Sigmoid colon (tissue), 7 donors: ENCODE measurements around the gene CTTNBP2NL. TPM values are rescaled to one million over a fixed set of nuclear protein-coding genes. Genes with fewer than 3 reads are reported as not detected.

Experiments
- DNase-seq: peaks from one replicate; pipeline ENCODE4 v3.0.0-alpha.2; 2019
- H3K27ac ChIP-seq, 4 donors: fragments of 200-600 bp; sonication (generic); one replicate each; pipeline ENCODE4 v1.5.1; 2016 to 2019; ENCODE audit warnings: mild to moderate bottlenecking in 1 of 4
- H3K27me3 ChIP-seq, 3 donors: fragments of 200-600 bp; sonication (generic); one replicate each; pipeline ENCODE4 v1.5.1; 2019; ENCODE audit warnings: mild to moderate bottlenecking in 1 of 3
- H3K36me3 ChIP-seq, 4 donors: fragments of 200-600 bp; sonication (generic); one replicate each; pipeline ENCODE4 v1.5.1; 2016 to 2019
- H3K4me1 ChIP-seq, 4 donors: fragments of 200-600 bp; sonication (generic); one replicate each; pipeline ENCODE4 v1.5.1; 2017 to 2019
- H3K4me3 ChIP-seq, 4 donors: fragments of 200-600 bp; sonication (generic); one replicate each; pipeline ENCODE4 v1.5.1; 2017 to 2019; ENCODE audit warnings: mild to moderate bottlenecking in 2 of 4, moderate library complexity in 1 of 4
- H3K9me3 ChIP-seq, 4 donors: fragments of 200-600 bp in 3 of 4; sonication (generic) in 3 of 4; one replicate each; pipeline versions ENCODE4 v1.5.1 to v1.6.1; 2013 to 2019
- CTCF ChIP-seq, 4 experiments: fragments of 450-650 bp in 3 of 4; fragments of 200-600 bp in 1 of 4; IDR thresholded peaks; one replicate each; pipeline ENCODE4 v1.5.1; 2016 to 2019; ENCODE audit warnings: antibody characterized with exemption in 4 of 4, mild to moderate bottlenecking in 3 of 4, moderate library complexity in 2 of 4
- EP300 ChIP-seq, 4 donors: sonication (generic); formaldehyde crosslinking; IDR thresholded peaks; one replicate each; pipeline ENCODE4 v1.6.1; 2017; ENCODE audit warnings: antibody characterized with exemption in 4 of 4
- POLR2A ChIP-seq, 2 donors: fragments of 450-650 bp; IDR thresholded peaks; one replicate each; pipeline ENCODE4 v1.6.1; 2016; ENCODE audit warnings: antibody characterized with exemption in 2 of 2, mild to moderate bottlenecking in 2 of 2, moderate library complexity in 2 of 2
- POLR2AphosphoS5 ChIP-seq, 4 donors: sonication (generic); formaldehyde crosslinking; IDR thresholded peaks; one replicate each; pipeline ENCODE4 v1.6.1; 2017; ENCODE audit warnings: antibody characterized with exemption in 4 of 4
- WGBS, 2 donors: extraction: QIAGEN DNeasy Blood & Tissue Kit; methylation state at CpG; one replicate each; pipeline ENCODE4 v1.1.7; 2013; 5-methylcytosine and 5-hydroxymethylcytosine counted together
- intact Hi-C: fragments of 100-400 bp; cut with DNase I; formaldehyde crosslinking; loops from one replicate; pipeline ENCODE4 v1.15.1; 2023
- polyA plus RNA-seq, 3 donors: library from polyadenylated mRNA; stranded (reverse); fragments of 200-250 nt; gene quantifications; one replicate each; pipeline ENCODE4 v1.2.3, GENCODE V29; 2013
- total RNA-seq, 4 donors: library from RNA; depleted of rRNA; stranded (reverse); fragments of >200 nt; gene quantifications; one replicate each; pipeline ENCODE4 v1.1.0, GENCODE V29; 2016
- donor health status: healthy with polysubstance abuse.
- donor health status: Bipolar disorder and iron deficiency.
- donor health status: healthy.

The CTTNBP2NL gene
- total and polyA plus RNA-seq, 7 donors = 11.4 to 25.5 (median 16.4) TPM

DNA sequence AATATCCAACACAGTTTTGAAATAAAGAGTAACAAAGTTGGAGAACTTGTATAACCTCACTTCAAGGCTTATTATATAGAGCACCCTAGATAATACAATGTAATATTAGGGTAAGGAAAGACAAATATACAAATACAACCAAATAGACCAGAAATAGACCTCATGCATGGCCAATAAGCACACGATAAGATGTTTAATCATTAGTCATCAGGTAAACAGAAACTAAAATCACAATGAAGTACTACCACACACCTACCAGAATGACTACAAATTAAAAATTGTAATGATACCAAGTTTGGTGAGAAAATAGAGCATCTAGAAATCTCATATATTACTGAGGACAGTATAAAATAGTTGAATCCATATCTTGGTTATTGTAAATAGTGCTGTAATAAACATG is 20.3 kb upstream of the CTTNBP2NL start:
- H3K36me3 ChIP-seq = no peaks in the 10 kb centered on the region
- no peaks in the 10 kb centered on the region for H3K27me3 ChIP-seq
- H3K27ac ChIP-seq = no peak overlapping the region
- H3K4me3 ChIP-seq = no peak overlapping the region
- TF ChIP-seq CTCF (IDR thresholded peaks at IDR 0.05) = no peak
- no peak for TF ChIP-seq EP300 (IDR thresholded peaks at IDR 0.05)
- TF ChIP-seq POLR2AphosphoS5 (IDR thresholded peaks at IDR 0.05) = no peak
- no peak for TF ChIP-seq POLR2A (IDR thresholded peaks at IDR 0.05)
- H3K9me3 ChIP-seq = no peaks in the 10 kb centered on the region
- intact Hi-C loops = no loop called here
- WGBS, 2 donors = 15 to 53% methylated on average over 1 of the region's 1 CpG
- no peaks in the 10 kb centered on the region for H3K4me1 ChIP-seq
- DNase-seq = no peak

DNA sequence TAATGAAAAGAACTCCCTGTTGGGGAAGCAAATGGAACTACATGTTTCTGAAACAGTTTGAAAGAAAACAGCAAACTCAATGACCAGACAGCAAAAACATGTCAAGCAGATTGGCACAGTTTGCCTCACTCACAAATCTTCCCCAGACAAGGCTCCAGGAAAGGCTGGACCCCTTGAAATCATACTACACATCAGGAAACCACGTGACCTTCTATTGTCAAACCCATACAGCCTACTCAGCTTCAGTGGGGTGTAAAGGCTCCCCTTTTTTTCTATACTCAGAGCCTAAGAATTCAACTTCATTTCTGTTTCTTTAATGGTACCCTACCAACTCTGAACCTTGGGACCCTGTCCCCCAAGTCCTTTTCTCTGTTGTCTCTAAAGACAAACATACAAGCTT is 15.7 kb upstream of the CTTNBP2NL start:
- intact Hi-C loops = no loop called here
- WGBS, 2 donors = 71% methylated on average over 1 of the region's 1 CpG
- TF ChIP-seq POLR2A (IDR thresholded peaks at IDR 0.05) = no peak
- TF ChIP-seq CTCF (IDR thresholded peaks at IDR 0.05) = no peak
- TF ChIP-seq EP300 (IDR thresholded peaks at IDR 0.05) = no peak
- TF ChIP-seq POLR2AphosphoS5 (IDR thresholded peaks at IDR 0.05) = no peak

DNA sequence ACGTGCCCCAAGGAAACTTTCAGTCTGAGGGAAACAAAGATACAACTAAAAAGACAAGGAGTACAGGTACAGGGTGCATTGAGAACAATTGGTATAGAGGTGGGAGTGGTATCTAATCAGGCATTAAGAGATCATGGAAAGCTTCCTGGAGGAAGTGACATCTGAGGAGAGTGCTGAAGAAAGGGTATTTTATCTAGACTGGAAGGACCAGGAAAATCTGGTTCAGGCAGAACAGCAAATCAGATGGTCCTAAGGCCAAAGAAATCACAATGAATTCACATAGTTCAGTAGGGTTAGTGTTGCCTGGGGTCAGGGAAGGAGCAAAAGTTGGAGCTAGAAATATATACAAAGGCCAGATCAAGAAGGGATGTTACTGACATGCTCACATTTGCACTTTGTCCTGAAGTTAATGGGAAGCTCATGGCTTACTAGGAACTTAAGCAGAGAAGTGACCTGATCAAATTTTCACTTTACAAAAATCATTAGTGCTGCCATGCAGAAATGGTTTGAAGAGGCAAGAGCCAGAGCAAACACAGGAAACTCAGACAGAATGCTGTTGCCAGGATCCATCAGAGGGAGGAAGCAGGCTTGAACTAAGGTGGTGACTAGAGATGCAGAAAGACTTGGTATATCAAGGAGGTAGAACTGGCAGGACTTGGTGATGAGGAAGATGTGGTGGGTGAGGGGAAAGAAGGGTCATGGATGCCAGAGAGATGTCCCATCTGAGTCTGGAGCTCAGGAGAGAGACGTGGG is 14.5 kb upstream of the CTTNBP2NL start:
- 59 to 62% methylated on average over 2 of the region's 2 CpGs for WGBS, 2 donors
- no peak for DNase-seq
- TF ChIP-seq POLR2AphosphoS5 (IDR thresholded peaks at IDR 0.05) (no peak), POLR2A (IDR thresholded peaks at IDR 0.05) (no peak)
- Histone ChIP-seq H3K27me3 (no peaks in the 10 kb centered on the region), H3K9me3 (no peaks in the 10 kb centered on the region), H3K4me1 (no peaks in the 10 kb centered on the region), H3K36me3 (no peaks in the 10 kb centered on the region), H3K27ac (no peak overlapping the region), H3K4me3 (no peak overlapping the region)
- intact Hi-C loops = no loop called here

More for the DNA sequence above, 15.7 kb upstream of the CTTNBP2NL start:
- Histone ChIP-seq H3K36me3 (no peaks in the 10 kb centered on the region), H3K27ac (no peak overlapping the region), H3K9me3 (no peaks in the 10 kb centered on the region), H3K4me1 (no peaks in the 10 kb centered on the region), H3K4me3 (no peak overlapping the region), H3K27me3 (no peaks in the 10 kb centered on the region)
- DNase-seq = no peak

DNA sequence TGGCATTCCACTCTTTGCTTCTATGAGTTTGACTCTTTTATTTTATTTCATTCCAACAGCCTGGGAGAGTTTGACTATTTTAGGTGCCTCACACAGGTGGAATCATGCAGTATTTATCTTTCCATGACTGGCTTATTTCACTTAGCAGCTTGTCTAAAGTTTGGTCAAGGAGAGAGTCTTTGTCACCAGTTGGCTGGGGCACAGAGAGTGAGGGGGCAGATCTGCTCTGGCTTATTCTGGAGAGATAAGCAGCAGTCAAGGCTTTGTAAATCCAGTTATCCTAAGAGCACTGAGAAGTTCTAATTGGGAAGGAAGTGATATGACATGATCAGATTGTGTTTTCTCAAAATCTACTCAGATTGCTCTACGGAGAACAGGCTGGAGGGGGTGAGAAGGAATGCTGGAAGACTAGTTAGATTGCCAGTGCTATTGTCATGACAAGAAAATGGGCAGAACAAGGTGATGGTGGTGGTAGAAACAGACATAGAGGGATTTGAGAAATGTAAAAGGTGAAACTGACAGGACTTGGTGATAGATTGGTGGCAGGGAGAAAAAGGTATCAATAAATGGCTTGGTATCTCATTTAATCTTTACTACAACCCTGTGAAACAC is 12.1 kb upstream of the CTTNBP2NL start:
- Histone ChIP-seq H3K36me3 (no peaks in the 10 kb centered on the region), H3K9me3 (no peaks in the 10 kb centered on the region), H3K4me1 (no peaks in the 10 kb centered on the region), H3K27ac (no peak overlapping the region), H3K4me3 (no peak overlapping the region), H3K27me3 (no peaks in the 10 kb centered on the region)
- TF ChIP-seq EP300 (IDR thresholded peaks at IDR 0.05) (no peak), POLR2AphosphoS5 (IDR thresholded peaks at IDR 0.05) (no peak), POLR2A (IDR thresholded peaks at IDR 0.05) (no peak), CTCF (IDR thresholded peaks at IDR 0.05) (no peak)
- 77 to 83% methylated on average over 1 of the region's 1 CpG for WGBS, 2 donors
- no peak for DNase-seq
- intact Hi-C loops = no loop called here

DNA sequence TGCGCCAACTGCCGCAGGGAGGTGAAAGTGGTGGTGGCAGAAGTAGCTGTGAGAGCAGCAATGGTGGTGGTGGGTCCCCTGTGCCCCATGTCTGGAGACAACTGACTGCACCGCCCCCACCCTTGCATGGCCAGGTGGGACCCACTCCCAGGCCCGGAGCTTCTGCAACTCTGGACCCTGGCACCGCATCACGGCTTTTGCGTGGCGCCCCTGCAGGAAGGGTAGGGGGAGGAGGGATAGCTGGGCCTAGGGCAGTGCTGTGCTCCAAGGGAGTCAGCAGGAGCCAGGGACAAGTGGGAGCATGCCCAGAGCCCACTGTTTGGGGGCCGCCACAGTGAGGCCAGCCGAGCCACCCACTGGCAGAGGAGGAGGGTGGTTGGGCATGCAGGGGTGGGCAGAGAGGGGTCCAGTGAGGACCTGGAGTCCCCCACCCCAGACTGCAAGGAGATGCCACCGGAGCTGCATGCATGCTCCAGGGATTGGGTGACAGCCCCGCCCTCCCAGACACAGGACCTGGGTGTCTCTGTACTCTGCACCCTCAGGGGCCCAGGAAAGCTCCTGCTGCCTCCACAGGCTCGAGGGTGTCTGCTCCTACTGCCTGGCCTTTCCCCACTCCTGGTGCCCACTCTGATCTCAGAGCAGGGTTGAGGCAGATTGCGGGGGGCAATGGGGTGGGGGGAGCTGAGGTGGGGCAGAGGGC is 9.8 kb upstream of the CTTNBP2NL start:
- Histone ChIP-seq H3K36me3 (no peaks in the 10 kb centered on the region), H3K4me3 (no peak overlapping the region), H3K4me1 (peaks cover 0 to 6% (median 2%) of the 10 kb centered on the region in 4 donors), H3K9me3 (no peaks in the 10 kb centered on the region), H3K27ac (no peak overlapping the region), H3K27me3 (no peaks in the 10 kb centered on the region)
- intact Hi-C loops = no loop called here
- WGBS, 2 donors = 92% methylated on average over 14 of the region's 14 CpGs
- no peak for TF ChIP-seq CTCF (IDR thresholded peaks at IDR 0.05)
- TF ChIP-seq POLR2AphosphoS5 (IDR thresholded peaks at IDR 0.05) = no peak
- no peak for TF ChIP-seq EP300 (IDR thresholded peaks at IDR 0.05)
- no peak for TF ChIP-seq POLR2A (IDR thresholded peaks at IDR 0.05)
- no peak for DNase-seq
